ENCODE measurements around the gene ZC3H12C.

- TF ChIP-seq CTCF (IDR thresholded peaks at IDR 0.05) (no peak), POLR2AphosphoS5 (IDR thresholded peaks at IDR 0.05) (no peak)
These were observed 26.1 kb downstream of the ZC3H12C start for GRCh38 chr11:110119317-110119716.
